Measurements from ENCODE around the gene OR2V2. TPM values are rescaled to one million over a fixed set of nuclear protein-coding genes. Genes with fewer than 3 reads are reported as not detected.
A peak's percentile ranks its signal among the peaks of the same experiment; 100 is the strongest.

Gene OR2V2
- total RNA-seq, 1 donor from 2014 or later: not detected

DNA sequence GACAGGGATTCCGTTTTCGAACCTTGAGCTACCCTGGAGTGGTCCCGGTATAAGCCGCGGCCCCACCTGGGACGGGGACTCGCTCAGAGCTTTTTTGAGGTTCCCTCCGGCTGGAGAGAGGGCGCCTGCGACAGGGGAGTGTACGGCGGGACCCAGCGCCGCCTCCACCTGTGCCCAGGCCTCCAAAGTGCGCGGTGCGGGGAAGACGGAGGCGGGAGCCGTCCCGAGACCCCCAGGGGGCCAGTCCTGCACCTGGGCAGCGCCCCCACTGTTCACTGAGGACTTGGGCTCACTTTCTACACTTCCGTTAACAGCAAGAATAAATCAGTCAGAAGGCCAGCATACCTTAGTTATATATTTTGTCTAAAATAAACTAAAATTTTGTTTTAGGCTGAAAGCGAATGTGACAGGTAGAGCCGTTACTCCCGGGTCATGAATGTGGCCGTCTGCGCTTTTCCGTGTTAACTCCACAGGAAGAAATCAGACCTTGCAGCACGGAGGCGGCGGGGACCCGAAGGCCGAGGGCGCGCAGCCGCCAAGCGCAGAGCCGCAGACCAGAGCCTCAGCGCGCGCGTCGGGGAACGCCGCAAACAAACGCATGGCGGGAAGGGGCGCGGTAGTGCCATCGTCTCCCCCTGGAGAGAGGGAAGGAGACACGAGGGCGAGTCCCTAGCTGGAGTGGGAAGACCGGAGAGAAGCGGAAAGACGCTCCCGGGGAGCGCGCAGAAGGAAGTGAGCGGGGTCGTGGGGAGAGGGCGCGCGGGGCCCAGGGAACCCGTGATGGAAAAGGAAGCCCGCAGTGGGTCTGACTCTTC, 43.5 kb downstream of the OR2V2 start:
- Mint-ChIP-seq H3K4me1 (peaks cover 38% of the 10 kb centered on the region), H3K27me3 (peaks cover 11% of the 10 kb centered on the region), H3K9me3 (no peaks in the 10 kb centered on the region), H3K36me3 (ENCODE audit: low read depth) (peaks cover 28% of the 10 kb centered on the region), H3K27ac (peak overlapping the region; percentile 98), H3K4me3 (peak overlapping the region; percentile 88)
- CTCF ChIA-PET: interaction anchor here (0.7 to 3.4 kb wide), 8 partner anchors 10 to 70 kb away, joined by 3 to 17 read pairs (median 4); partner anchors contain the start of genes RACK1, TRIM52 and TRIM7
- ATAC-seq (ENCODE audit: low read depth): peak; percentile 14
- DNase-seq: peak; percentile 62
- intact Hi-C loops (cut with micrococcal nuclease): loop anchor here (1.0 kb wide), 4 partner anchors 8 to 70 kb away; partner anchors contain the start of gene TRIM52
- TF ChIP-seq, protein P1, sequence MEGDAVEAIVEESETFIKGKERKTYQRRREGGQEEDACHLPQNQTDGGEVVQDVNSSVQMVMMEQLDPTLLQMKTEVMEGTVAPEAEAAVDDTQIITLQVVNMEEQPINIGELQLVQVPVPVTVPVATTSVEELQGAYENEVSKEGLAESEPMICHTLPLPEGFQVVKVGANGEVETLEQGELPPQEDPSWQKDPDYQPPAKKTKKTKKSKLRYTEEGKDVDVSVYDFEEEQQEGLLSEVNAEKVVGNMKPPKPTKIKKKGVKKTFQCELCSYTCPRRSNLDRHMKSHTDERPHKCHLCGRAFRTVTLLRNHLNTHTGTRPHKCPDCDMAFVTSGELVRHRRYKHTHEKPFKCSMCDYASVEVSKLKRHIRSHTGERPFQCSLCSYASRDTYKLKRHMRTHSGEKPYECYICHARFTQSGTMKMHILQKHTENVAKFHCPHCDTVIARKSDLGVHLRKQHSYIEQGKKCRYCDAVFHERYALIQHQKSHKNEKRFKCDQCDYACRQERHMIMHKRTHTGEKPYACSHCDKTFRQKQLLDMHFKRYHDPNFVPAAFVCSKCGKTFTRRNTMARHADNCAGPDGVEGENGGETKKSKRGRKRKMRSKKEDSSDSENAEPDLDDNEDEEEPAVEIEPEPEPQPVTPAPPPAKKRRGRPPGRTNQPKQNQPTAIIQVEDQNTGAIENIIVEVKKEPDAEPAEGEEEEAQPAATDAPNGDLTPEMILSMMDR (IDR thresholded peaks at IDR 0.05): no peak
- POLR2A ChIA-PET: interaction anchor here (0.6 to 12.0 kb wide), 19 partner anchors 12 to 1640 kb away, joined by 3 to 317 read pairs (median 8); partner anchors contain the start of genes RACK1, TRIM41, TRIM52 and TRIM7

DNA sequence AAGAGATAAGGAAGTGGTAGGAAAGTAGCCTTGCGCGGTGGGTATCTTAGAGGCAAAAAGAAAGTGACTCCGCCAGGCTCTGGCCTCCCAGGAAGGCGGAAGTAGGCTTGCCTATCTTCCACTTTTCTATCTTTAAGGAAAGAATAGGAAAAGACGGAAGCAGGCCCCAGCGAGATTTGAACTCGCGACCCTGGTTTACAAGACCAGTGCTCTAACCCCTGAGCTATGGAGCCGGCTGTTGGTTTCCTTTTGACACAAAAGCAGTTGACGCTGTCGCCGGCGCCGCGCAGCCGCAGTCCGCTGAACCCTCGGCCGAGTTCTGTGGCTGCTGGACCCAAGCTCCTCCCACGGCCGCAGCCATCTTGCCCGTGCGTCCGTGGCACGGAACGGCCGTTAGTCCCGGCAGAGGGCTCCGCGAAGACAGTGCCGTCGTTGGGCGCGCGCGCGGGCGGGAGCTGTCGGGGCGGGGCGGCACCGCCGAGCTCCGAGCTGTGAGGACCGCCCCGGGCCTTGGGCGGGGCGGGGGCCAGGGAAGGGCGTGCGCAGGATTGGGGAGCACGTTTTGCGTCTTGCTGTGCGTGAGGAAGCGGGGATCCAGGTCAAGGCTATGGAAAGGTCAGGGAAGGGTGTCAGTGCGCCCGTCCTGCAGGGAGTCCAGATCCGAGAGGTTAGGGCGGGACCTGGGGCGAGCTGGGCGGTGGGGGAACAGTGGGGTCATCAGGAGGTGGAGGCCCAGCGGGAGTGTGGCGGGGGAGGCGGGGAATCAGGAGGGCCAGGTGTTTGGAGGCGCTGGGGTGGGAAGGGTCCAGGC, 44.3 kb downstream of the OR2V2 start:
- TF ChIP-seq, protein P1 (IDR thresholded peaks at IDR 0.05): no peak
- Mint-ChIP-seq H3K4me3 (peak overlapping the region; percentile 88), H3K4me1 (peaks cover 34% of the 10 kb centered on the region), H3K27me3 (peaks cover 11% of the 10 kb centered on the region), H3K36me3 (ENCODE audit: low read depth) (peaks cover 28% of the 10 kb centered on the region), H3K27ac (peak overlapping the region; percentile 96), H3K9me3 (no peaks in the 10 kb centered on the region)
- CTCF ChIA-PET: interaction anchor here (0.7 to 3.4 kb wide), 8 partner anchors 10 to 360 kb away, joined by 3 to 17 read pairs (median 4); partner anchors contain the start of genes RACK1, TRIM52 and TRIM7
- POLR2A ChIA-PET: interaction anchor here (0.6 to 12.0 kb wide), 19 partner anchors 11 to 1641 kb away, joined by 3 to 317 read pairs (median 4); partner anchors contain the start of genes RACK1, TRIM41, TRIM52 and TRIM7
- ATAC-seq (ENCODE audit: low read depth) (peak; percentile 63), DNase-seq (peak; percentile 99)
- intact Hi-C loops (cut with micrococcal nuclease): loop anchor here (1.0 kb wide), 4 partner anchors 8 to 70 kb away; partner anchors contain the start of gene TRIM52

DNA sequence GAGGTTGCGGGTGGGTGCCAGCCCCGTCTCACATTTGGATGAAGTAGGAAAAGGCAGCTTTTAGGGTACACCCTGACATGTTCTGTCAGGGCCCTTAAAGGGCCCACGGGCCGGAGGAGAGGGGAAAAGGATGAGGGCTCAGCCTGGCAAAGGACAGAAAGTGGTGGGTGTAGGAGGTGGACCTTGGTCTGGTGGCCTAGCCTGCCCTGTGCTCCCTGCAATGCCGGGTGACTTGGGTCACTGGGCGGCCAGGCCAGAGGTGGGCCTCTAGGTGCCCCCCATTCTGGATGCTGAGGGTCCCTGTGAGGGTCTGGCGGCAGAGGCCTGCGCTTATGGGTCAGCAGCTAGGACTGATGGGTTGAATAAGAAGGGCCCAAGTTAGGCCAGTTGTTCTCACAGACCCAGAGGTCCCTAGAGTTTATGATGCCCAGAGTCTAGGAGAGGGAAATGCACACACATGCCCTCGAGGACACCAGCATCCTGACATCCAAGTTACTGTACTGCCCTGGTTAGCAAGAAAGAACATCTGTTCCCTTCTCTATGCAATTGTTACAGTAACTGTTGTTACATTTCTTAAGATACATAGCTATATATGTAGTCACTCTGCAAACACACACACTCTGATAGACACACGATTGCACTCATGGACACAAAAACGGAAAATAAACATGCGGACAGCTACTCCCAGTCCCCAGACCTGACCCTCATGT, 45.1 kb downstream of the OR2V2 start:
- intact Hi-C loops (cut with micrococcal nuclease): no loop called here
- Mint-ChIP-seq H3K4me1 (peaks cover 30% of the 10 kb centered on the region), H3K27ac (peak overlapping the region; percentile 96), H3K9me3 (no peaks in the 10 kb centered on the region), H3K27me3 (peaks cover 11% of the 10 kb centered on the region), H3K36me3 (ENCODE audit: low read depth) (peaks cover 28% of the 10 kb centered on the region), H3K4me3 (peak overlapping the region; percentile 88)
- CTCF ChIA-PET: interaction anchor here (1.0 to 3.4 kb wide), 5 partner anchors 9 to 361 kb away, joined by 3 to 17 read pairs (median 3); no protein-coding TSS in a partner anchor
- ATAC-seq (ENCODE audit: low read depth) (no peak), DNase-seq (no peak)
- POLR2A ChIA-PET: interaction anchor here (0.6 to 12.0 kb wide), 16 partner anchors 11 to 1125 kb away, joined by 3 to 317 read pairs (median 5); partner anchors contain the start of genes RACK1, TRIM41, TRIM52 and TRIM7
- TF ChIP-seq, protein P1 (IDR thresholded peaks at IDR 0.05): no peak

DNA sequence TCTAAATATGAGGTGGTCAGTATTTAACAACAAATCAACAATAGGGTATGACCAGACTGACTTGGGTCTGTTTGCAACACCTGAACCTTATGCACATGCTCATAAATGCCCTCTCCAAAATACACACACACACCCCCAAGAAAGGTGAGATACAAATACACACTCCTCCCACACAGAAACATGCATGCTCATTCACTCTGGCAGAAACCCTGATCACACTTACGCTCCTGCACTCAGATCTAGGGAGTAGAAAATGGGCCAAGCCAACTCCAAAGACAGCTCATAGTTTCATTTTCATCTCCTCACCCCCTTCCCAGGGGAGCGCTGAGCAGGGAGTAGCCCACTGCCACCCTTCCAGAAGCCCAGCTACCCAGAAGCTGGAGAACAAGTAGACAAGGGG, 46.3 kb downstream of the OR2V2 start:
- H3K27me3 Mint-ChIP-seq: peaks cover 7% of the 10 kb centered on the region
- POLR2A ChIA-PET: interaction anchor here (1.2 to 12.0 kb wide), 2 partner anchors 10 to 29 kb away, joined by 4 to 317 read pairs; partner anchors contain the start of genes TRIM41 and TRIM7
- no peak for DNase-seq
- H3K36me3 Mint-ChIP-seq (ENCODE audit: low read depth): peaks cover 22% of the 10 kb centered on the region
- TF ChIP-seq, protein P1 (IDR thresholded peaks at IDR 0.05): no peak
- peaks cover 27% of the 10 kb centered on the region for H3K4me1 Mint-ChIP-seq
- intact Hi-C loops (cut with micrococcal nuclease): no loop called here
- no peaks in the 10 kb centered on the region for H3K9me3 Mint-ChIP-seq
- CTCF ChIA-PET: interaction anchor here (1.5 kb wide), 1 partner anchor 9 kb away, joined by 3 read pairs; no protein-coding TSS in a partner anchor
- H3K27ac Mint-ChIP-seq: no peak overlapping the region
- no peak for ATAC-seq (ENCODE audit: low read depth)
- H3K4me3 Mint-ChIP-seq: peak overlapping the region; percentile 25
